GM18873 (cell line): ENCODE results near the gene KRTAP10-8.
"Not testable (repeated sequence)": the region's sequence is repeated elsewhere in the genome, so short reads cannot be mapped to it uniquely, and the experiment has no call there.

ENCODE experiments used
- ATAC-seq: cut with Tn5 transposase; IDR thresholded peaks from one replicate; pipeline ENCODE4 v1.9.1; 2021; ENCODE audit warnings: mild to moderate bottlenecking, moderate library complexity, moderate number of reproducible peaks; ENCODE audit not compliant: unreplicated experiment, low FRiP score

Gene KRTAP10-8

GRCh38 chr21:44612029-44612486 lies at the start of gene KRTAP10-8:
Gene KRTAP10-8 (plus strand): TSS chr21:44612079. CDS start chr21:44612101, 22 bp downstream.
- no peak for ATAC-seq

- ATAC-seq: no peak
These were observed 47.8 kb upstream of the KRTAP10-8 start for GRCh38 chr21:44564099-44564498.

GRCh38 chr21:44564886-44565598 lies 46.8 kb upstream of the KRTAP10-8 start:
- no peak for ATAC-seq

- no peak for ATAC-seq
These were observed 45.5 kb upstream of the KRTAP10-8 start for GRCh38 chr21:44566403-44566802.

- no peak for ATAC-seq
These were observed 44.3 kb upstream of the KRTAP10-8 start for GRCh38 chr21:44567481-44568171.

- no peak for ATAC-seq
These were observed 43.6 kb upstream of the KRTAP10-8 start for GRCh38 chr21:44568261-44568660.

GRCh38 chr21:44568667-44569556 lies 43.0 kb upstream of the KRTAP10-8 start:
- ATAC-seq: no peak

GRCh38 chr21:44569861-44570517 lies 41.9 kb upstream of the KRTAP10-8 start:
- ATAC-seq: no peak

GRCh38 chr21:44571296-44571695 lies 40.6 kb upstream of the KRTAP10-8 start:
- ATAC-seq: no peak

GRCh38 chr21:44571844-44572782 lies 39.8 kb upstream of the KRTAP10-8 start:
- ATAC-seq: no peak

- ATAC-seq: no peak
These were observed 38.8 kb upstream of the KRTAP10-8 start for GRCh38 chr21:44572959-44573583.

- ATAC-seq: not testable (repeated sequence)
These were observed 38.0 kb upstream of the KRTAP10-8 start, which contains the start of gene KRTAP10-4 for GRCh38 chr21:44573630-44574456. Gene KRTAP10-4 (plus strand): TSS chr21:44573729. CDS start chr21:44573759, 30 bp downstream.

GRCh38 chr21:44574457-44575306 lies 37.2 kb upstream of the KRTAP10-8 start:
- ATAC-seq: no peak

GRCh38 chr21:44575307-44576024 lies 36.4 kb upstream of the KRTAP10-8 start:
- ATAC-seq: no peak

GRCh38 chr21:44576025-44576420 lies 35.9 kb upstream of the KRTAP10-8 start:
- ATAC-seq: no peak

GRCh38 chr21:44578371-44579055 lies 33.4 kb upstream of the KRTAP10-8 start:
- no peak for ATAC-seq
